HG02759 (cell line): ENCODE measurements around the gene TNFAIP8L2.

Experiments
- ATAC-seq: cut with Tn5 transposase; IDR thresholded peaks from one replicate; pipeline ENCODE4 v1.9.1; 2021; ENCODE audit warnings: mild to moderate bottlenecking, moderate library complexity; ENCODE audit not compliant: unreplicated experiment

The TNFAIP8L2 gene

DNA sequence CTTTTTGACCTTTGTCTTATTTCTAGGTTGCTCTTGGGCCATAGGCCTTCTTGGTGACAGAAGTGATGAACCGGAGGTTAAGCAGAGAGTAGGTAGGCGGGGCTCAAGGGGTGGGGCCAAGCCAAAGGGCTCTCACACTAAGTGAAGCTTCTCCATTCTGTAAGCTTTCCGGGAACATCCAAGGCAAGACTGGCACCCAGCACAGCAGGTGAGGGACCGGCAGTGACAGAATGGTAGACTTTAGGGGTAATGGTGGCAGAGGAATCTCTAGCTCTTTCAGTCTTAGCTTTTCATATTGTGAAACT lies at the start of gene TNFAIP8L2:
Gene TNFAIP8L2, plus strand, starts transcription at position 135 of the 305 bp plus-strand sequence. CDS start 2,049 bp downstream, outside the sequence.
- ATAC-seq, result peak; percentile 78

DNA sequence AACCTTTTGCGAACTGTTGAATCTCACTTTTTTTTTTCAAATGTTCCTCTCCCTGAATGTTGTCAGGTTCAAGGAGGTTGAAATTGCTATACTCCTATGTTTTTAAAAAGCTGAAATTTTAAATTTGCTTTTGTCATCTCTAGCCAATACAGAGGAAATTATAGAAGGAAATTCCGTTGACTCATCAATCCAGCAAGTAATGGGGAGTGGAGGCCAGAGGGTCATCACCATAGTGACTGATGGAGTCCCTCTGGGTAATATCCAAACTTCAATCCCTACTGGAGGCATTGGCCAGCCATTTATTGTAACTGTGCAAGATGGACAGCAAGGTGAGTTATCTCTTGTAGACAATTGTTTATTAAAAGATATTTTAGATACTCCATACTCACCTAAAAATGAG lies 49.6 kb upstream of the TNFAIP8L2 start:
- ATAC-seq, result no peak

DNA sequence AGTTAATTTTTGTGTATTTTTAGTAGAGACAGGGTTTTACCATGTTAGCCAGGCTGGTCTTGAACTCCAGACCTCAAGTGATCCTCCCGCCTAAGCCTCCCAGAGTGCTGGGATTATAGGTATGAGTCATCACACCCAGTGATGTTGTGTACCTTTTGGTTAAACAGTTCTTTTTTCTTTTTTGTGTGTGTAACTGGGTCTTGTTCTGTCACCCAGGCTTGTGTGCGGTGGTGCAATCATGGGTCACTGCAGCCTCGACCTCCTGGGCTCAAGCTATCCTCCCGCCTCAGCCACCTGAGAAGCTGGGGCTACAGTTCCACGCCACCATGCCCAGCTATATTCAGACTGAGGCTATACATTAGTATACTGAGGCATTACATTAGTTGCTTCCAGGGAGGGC lies 48.1 kb upstream of the TNFAIP8L2 start:
- ATAC-seq, result no peak

DNA sequence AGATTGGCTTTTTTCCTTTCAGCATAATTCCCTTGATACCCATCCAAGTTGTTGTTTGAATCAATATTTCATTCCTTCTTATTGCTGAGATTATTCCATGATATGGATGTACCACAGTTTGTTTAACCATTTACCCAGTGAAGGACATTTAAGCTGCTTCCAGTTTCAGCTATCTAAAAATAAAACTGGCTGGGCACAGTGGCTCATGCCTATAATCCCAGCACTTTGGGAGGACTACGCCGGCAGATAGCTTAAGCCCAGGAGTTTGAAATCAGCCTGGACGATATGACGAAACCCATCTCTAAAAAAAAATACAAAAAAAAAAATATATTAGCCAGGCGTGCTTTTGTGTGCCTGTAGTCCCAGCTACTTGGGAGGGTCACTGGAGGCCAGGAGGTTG lies 42.6 kb upstream of the TNFAIP8L2 start:
- no peak for ATAC-seq

DNA sequence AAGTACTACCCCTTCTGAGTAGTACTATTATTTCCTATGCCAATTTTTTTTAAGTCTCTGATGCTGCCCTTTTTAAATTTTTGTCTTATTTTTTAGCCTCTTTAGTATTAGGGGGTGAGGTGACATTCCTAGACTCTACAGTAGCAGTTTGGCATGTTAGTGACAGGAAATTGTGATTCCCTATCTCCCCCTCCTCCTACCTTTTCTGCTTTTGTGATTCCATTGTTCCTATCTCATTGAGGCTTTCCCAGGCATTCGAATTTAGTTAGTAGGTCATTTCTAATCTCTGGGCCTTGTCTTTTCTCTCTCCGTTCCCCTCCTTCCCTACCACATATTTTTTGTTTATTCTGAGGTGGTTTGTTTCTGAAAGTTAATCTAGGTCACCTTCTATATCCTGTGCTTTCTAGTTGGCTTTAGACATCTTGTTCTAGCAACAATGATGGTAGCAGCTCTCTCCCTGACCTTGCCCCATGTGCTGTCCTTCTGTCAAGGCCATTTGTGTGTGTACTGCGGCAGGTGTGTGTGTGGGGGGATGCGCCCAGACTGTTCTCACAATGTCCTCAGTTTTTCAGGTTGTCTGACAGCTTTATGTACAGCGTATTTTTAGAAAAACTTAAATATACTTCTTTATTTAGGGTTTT lies 31.6 kb upstream of the TNFAIP8L2 start:
- ATAC-seq, result no peak

DNA sequence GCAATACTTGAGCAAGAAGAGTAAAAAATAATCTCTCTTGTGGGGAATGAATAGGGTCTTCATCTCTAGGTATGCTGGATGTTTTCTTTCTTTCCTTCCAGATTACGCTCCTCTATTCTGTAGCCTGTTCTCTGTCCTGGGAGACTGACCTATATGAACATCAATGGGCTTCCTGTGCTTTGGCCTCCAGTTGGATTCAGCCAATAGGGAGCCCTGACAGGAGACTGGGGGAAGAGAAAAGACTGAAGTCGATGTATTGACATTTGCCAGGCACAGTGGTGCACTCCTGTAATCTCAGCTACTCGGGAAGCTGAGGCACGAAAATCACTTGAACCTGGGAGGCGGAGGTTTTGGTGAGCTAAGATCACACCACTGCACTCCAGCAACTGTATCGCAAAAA lies 27.6 kb upstream of the TNFAIP8L2 start:
- ATAC-seq, result no peak

DNA sequence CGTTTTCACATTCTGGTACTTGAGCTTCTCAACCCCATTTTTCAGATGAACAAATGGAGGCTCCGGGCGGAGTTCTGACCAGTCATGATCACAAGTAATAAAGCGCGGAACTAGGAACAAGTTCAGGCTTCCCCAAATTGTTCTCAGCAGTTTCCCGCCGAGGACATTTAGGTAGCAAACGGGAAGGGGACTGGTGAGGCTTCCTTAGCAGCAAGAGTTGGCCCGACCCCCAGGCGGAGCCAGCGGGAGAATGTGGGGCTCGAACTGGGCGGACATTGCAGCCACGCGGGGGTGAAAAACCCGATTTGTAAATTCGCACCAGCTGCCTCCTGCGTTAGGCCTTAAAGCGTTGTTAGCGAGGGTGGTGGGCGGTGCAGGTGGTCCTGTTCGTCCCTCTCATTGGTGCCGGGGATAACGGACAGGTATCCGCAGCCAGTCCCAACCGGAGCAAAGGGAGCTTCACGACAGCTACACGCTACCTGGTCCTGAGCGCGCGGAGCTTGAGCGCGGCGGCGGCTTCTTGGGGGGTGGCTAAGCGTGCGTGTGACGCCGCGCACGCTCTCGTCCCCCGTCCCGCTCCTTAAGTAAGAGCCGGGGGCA lies 25.4 kb upstream of the TNFAIP8L2 start:
- peak; percentile 93 for ATAC-seq

DNA sequence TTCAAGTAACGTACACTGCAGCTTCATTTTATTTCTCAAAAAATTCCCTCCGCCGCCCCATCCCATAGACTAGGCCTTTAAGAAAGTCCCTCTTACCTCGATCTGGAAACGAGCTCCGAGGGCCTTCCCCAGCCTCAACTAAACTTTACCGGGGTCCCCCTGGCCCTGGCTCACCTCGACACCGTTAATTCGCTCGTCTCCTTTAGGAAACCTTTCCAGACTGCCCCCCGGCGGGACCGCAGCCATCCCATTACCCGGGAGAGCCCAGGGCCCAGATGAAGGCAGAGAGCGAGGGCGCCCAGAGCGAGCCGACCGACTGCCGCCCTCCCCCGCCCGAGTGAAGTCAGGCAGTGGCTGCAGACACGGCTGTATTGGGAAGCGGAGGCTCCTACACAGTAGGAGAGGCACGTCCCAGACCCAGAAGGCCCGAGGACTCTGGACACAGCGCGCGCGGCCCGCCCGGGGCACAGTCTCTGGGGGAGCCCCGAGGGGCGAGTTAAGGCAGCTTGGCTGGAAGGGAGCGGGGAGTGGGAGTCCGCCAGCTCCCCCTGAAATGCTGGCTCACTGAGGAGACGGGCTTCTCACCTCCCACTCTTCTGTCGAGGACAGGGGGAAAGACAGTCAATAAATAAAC lies 24.6 kb upstream of the TNFAIP8L2 start:
- ATAC-seq, result no peak

DNA sequence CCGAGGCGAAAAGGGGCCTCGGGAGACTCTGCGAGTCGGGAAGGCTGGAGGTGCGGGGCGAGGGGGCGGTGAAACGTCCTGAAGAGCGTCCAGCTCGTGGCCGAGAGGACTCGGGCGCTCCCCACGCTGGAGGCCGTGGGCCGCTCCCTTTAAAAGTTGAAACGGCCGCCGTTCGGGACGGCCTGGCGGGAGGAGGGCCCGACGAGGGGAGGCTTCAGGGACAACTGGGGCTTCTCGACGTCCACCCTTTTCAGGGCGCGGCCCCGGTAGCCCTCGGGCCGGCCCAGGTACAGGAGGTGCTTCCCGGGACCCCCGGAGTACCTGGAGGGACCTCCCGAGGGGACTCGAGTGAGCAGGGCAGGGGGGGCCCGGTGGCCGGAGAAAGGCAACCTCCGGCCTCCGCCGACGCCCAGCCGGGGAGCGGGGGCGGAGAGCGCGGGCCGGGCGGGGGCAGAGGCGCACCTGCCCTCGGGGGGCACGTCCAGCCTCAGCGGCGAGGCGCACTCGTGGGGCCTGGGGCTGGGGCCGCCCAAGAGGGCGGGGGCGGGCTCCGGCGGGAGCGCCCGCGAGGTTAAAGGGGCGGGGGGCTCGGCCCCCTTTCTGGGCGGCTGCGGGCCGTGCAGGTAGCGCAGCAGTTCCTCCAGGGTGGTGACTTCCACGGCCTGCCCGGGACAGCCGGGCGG lies 24.0 kb upstream of the TNFAIP8L2 start:
- ATAC-seq, result no peak

DNA sequence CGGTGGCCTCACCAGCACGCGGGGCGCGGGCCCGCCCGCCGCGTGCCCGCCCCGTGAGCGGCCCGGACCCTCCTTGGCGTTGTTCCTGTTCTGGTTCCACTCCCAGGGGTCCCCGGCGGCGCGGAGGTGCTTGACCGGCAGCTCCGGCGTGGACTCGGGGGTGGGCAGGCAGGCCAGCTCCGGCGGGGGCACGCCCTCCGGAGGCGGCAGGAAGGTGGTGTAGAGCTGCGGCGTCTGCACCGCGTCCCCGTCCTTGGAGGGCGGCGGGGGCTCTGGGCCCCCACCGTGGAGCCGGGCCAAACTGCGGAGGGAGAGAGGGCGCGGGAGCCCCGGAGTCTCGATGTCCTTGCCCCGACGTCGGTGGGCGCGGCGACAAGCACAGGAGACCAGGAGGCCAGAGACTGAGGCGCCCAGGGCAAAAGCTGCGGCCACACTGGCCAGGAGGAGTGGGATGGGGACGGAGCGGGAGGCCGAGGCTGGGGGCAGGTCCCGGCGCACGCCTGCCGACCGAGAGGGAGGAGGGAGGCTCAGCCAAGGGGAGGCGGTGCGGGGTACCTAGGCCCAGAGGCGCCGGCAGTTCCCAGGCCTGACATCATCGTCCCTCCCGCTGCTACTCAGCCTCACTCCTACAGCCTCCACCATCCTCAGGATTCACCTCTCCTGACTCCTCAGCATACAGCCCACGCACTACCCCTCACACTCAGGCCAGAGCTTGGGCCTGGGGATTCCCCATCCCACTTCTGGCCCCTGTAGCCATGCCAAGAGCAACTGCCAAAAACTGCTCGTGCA lies 23.2 kb upstream of the TNFAIP8L2 start:
- ATAC-seq, result no peak

DNA sequence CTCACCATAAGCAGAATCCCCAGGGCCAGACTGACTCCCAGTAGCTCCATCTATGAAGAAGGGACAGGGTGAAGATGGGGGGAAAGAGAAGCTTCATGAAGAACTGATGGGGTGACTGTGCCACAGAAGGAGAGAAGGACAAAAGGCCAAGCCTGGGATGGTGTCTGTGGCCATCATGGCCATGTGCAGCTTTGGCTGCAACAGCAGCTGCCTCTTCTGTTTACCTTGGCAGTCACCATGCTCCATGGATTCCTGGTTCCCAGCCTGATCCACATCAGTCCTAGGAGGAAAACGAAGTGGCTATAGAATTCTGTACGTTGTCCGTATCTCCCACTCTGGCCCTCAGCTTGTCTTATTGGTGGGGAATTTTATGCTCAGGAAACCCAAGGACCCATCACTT lies 22.1 kb upstream of the TNFAIP8L2 start:
- ATAC-seq, result no peak

DNA sequence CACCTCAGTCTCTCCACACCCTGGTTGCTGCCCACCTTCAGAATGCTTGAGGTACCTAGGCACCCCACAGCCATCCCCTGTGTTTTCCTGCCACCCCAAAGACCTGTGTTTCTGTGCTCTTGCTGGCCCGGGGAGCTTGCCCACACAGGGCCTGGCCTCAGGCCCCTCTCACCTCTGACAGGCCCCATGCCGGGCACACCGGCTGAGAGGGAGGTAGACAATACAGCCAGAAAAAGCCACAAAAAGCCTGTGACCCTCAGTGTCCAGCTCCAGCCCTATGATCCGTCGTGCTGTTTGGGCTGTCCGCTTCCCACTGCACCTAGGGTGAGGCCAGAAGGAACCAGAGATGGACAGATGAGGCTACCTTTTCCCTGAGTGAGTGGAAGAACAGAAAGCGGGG lies 21.5 kb upstream of the TNFAIP8L2 start:
- ATAC-seq, result no peak

DNA sequence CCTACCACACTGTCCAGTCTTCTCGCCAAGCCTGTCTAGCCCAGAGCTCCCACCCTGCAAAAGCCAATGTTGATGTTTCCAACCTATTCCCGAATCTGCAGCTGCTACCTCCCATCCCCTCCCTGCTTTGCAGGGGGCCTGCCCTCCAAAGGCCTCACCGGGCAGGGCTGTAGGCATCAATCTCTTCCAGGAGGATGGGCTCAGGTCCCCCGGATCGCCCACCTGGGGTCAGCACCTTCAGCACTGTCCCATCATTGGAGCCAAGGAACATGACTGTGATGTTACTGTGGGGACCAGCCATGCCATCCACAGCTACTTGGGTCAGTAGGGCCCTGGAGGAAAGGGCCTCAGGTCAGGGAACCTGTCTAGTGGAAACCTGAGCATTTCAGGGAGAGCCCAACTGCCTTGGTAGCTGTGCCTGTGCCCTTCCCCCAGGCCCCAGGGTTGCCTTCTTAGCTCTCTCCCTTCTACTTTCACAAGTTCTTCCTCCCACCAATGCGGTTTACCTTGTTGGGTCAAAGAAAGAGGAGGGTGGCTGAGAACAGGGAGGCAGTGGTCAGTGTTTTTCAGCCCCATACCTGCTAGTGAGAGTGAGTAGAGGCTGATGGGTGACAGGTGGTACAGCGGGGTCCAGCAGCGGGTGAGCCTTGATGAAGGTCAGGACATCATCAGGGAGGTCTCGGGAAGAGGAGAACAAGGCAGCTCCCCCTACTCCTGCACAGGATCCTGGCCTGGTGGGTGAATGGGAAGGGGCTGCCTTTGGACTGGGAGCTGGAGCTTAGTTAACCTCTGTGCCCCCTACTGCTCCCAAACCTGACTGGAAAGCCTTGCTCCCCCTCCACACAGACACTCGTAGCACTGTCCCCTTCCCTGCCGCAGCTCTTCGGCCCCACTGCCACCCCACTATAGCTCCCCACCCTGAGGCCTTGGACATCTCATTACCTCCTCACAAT lies 20.7 kb upstream of the TNFAIP8L2 start:
- no peak for ATAC-seq

DNA sequence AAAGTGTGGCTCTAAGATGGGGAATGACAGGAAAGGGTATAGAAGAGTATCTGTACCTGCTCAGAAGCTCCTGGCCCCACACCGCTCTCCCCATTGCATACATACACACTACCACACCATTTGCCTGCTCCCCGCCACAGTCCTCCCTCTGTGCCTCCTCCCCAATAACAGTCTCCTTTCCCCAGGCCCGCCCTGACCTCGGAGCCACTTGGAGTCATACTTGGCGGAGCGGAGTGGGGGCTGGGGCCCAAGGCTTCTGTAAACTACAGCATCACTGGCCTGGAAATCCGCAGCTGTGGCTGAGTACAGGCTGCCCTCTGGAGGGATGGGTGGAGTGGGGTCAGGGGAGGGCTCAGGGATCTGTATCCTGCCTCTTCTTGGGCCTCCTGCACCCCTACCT lies 18.7 kb upstream of the TNFAIP8L2 start:
- ATAC-seq, result no peak

DNA sequence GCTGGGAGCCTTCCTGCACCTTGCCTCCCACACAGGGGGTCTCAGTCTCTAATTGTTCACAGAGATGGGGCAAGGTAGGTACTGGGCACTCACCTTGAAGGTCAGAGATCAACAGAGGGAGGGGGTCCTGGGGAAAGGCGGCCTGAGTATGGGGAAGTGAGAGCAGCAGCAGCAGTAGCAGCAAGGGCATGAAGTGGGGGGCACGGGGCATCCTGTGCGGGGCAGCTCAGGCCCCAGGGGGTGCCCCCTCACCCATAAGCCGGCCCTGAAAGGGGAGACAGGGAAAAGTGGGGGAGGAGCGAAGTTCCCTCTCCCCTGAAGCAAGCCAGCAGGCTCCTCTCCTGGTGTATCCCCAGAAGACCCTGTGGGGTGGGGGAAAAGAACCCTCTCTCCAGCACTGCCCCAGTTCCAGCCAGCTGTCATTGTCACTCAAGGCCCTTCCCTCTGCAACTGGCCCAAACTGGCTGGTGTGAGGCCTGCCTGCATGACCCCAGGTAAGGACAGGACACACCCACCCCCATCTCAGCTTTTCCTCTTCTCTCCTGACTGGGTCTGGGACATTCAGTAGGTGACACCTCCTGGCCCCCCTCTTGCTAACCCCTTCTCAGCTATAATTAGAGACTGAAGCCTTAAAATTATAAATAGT lies 13.9 kb upstream of the TNFAIP8L2 start:
- no peak for ATAC-seq

DNA sequence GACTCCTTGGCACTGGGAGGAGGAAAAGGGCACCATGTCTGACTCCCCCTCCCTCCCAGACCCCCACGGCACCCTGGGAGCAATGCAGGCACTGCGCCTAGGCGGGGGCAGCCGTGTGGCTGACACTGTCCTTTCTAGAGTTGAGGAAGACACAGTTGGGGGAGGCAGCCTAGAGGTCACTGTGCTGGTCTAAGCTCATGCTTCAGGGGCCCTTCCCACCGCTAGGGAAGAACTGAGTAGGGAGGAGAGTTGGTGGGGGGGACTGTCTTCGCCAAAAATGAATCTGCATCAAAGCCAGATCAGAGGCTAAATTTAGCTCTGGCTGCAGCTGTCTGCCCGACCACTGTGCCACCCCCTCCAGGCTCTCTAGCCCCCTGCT lies 13.4 kb upstream of the TNFAIP8L2 start:
- ATAC-seq, result no peak

DNA sequence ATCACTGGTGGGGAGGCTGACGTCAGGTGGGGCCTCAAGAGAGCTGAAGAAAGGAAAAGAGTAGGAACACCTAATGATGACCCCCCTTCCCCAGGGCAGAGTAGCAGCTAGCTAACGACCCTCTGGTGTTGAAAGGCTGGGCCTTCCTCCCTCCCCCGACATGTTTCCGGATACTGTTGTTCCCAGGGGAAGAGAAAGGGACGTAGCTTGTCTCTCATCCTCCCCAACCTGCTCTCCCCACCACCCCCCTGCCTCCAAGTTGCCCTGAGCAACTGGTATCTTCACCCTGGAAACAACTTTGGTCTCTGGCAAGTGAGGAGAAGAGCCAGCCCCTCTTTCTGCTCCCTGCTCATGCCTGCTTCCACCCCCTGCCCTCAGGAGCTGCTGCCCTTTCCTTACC lies 12.5 kb upstream of the TNFAIP8L2 start:
- no peak for ATAC-seq

DNA sequence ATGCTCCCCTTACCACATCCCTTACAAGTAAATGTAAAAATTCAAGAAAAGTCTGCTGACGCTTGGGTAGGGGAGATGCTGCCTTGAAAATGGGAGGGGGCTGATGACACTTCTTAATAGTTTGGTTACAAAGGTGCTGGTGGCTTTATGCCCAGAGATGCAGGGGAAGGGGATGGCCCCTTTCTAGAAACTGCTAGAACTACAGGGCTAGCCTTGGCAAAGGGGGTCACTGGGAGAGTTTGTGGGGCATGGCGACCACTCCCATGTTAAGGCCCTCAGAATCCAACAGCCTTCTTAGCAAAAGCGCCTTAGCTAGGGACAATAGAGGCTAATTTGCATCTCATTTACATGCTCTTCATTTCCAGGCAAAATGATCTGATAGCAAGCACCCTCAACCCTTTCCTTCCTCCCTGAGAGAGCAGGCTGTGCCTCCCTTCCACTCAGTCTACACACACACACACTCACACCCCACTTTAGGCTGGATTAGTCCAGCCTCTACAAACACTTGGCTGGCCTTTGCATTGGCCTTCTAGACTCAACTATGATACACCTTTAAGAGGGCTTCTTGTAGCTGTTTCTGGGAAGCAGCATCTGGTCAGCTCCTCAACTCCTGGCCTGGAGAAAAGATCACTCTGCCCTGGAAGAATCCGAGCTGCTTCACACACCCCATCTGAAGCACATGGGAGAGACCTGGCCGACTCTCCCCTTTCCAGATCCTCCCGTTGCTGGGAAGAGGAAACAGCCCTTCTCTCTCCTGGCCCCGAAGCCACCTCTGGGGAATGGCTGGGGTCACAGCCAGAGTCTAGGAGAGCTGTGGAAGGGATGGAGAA lies 11.8 kb upstream of the TNFAIP8L2 start:
- ATAC-seq, result no peak
